CD4-positive, alpha-beta T cell treated with Interleukin-6 for 4 hours (primary cell): Measurements from ENCODE around the gene ANKS4B.
"Not testable (repeated sequence)": the region's sequence is repeated elsewhere in the genome, so short reads cannot be mapped to it uniquely, and the experiment has no call there.

Experiments used
- DNase-seq: peaks from one replicate; pipeline ENCODE4 v3.0.0-alpha.2; 2020; ENCODE audit warnings: mixed read lengths

Gene ANKS4B, protein sequence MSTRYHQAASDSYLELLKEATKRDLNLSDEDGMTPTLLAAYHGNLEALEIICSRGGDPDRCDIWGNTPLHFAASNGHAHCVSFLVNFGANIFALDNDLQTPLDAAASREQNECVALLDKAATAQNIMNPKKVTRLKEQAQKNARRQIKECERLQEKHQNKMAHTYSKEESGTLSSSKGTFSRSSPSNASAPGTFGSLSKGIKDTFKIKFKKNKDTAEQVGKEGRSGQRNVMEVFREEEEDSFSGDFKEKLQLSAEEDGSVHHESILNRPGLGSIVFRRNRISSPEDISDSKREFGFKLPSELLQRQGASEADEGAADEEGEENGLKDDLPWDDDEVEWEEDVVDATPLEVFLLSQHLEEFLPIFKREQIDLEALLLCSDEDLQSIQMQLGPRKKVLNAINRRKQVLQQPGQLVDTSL

DNA sequence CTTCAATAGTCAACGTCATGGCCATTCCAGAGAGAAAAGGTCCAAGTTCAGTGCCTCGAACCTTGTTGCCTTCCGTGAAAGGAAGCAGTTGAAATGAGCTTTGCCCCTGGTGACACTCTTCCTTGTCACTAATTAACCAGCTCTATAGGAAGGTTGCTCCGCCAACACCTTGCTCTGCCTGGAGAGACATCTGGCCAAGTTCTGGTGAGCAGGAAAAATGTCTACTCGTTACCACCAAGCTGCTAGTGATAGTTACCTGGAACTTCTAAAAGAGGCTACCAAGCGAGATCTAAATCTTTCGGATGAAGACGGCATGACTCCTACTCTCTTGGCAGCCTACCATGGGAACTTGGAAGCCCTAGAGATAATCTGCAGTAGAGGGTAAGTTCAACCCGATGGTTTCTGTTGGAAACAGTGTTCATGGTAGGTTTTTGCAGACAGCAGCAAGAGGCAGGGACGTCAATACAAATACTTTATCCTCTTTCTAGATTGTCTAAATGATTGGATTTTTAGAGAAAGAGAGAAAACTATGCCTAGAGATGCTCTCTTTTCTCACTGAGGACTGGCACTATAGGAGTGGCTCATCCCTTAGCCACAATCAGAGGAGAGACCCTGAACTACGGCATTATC lies at the start of gene ANKS4B:
ANKS4B (plus strand) TSS at position 179 of the 630 bp plus-strand sequence; CDS start at position 218, 39 bp downstream.
- no peak for DNase-seq

DNA sequence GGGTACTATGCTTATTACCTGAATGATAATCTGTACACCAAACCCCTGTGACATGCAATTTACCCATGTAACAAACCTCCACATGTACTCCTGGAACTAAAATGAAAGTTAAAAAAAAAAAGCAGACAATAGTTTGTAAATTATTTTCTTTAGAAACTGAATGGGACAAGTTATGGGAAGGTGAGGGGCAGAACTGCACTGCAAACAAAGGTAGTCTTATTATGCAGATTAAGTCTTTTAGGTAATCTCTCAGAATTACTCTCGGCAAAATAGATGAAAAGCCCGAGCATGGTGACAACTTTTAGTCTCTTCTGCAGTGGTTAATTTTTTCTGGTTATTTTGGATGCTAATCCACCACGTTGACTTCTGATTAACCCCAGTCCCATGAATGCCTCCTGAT lies 49.5 kb upstream of the ANKS4B start:
- no peak for DNase-seq

DNA sequence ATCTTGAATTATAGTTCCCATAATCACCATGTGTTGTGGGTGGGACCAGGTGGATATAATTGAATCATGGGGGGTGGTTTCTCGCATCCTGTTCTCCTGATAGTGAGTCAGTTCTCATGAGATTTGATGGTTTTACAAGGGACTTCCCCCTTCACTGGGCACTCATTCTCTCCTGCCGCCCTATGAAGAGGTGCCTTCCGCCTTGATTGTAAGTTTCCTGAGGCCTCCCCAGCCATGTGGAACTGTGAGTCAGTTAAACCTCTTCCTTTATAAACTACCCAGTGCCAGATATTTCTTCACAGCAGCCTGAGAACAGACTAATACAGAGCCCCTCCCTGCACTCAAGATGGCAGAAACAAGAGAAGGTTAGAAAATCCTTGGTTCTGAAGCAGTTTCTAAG lies 48.7 kb upstream of the ANKS4B start:
- DNase-seq, result no peak

DNA sequence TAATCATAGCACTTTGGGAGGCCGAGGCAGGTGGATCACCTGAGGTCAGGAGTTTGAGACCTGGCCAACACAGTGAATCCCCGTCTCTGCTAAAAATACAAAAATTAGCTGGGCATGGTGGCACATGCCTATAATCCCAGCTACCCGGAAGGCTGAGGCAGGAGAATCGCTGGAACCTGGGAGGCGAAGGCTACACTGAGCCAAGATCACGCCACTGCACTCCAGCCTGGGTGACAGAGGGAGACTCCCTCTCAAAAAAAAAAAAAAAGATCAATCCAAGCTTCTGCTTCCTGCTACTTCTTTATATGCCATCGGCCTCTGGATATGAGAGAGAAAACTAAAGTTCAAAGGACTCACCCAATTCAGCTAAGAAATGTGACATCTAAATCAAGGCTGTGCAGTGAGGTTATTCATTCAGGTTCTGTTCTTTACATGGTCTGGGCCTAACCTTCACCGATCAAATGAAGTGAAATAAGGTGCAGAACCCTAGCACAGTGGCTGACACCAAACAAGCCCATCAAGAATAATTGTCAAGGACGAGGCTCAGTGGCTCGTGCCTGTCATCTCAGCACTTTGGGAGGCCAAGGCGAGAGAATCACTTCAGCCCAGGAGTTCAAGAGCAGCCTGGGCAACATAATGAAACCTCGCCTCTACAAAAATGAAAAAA lies 47.7 kb upstream of the ANKS4B start:
- DNase-seq, result no peak

DNA sequence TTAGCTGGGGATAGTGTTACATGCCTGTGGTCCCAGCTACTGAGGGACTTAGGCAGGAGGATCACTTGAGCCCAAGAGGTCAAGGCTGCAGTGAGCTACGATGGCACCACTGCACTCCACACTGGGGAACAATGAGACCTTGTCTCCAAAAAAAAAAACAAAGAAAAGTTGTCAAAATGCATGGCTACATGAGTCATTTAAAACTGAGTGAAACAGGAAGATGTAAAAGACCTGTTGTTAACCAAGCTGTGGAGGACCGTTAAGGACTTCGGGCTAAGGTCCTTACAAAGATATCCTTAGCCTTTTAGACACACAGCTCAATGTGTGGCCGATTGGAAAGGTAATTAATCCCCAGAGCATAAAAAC lies 47.2 kb upstream of the ANKS4B start:
- DNase-seq, result no peak

DNA sequence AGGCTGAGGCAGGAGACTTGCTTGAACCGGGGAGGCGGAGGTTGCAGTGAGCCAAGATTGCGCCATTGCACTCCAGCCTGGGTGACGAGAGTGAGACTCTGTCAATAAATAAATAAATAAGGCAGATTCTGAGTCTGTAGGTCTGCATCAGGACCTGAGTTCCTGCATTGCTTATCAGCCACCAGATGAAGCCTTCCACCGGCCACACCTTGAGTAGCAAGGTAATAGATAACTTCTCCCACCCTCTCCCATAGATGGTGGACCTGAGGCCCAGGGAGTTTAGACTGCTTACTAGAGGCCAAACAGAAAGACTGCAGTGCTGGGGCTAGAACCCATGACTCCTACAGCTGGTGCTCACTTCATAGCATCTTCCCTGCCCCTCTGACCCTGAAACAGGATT lies 44.2 kb upstream of the ANKS4B start:
- no peak for DNase-seq

DNA sequence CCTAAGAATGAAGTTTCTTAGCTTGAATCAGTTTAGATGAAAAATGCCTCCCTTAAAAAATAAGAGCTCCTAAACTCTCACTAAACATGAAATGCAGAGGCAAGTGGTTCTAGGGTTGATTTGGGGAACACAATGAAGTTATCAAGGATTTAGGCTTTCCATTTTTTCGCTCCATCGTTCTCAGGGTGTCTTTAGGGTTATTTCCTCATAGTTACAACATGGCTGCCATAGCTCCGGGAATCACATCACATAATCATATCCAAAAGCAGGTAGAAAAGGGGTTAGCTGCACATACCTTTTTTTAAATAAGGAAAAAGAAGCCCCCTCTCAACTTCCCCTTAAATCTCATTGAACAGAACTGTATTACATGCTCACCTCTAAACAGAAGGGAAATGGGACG lies 43.5 kb upstream of the ANKS4B start:
- no peak for DNase-seq

DNA sequence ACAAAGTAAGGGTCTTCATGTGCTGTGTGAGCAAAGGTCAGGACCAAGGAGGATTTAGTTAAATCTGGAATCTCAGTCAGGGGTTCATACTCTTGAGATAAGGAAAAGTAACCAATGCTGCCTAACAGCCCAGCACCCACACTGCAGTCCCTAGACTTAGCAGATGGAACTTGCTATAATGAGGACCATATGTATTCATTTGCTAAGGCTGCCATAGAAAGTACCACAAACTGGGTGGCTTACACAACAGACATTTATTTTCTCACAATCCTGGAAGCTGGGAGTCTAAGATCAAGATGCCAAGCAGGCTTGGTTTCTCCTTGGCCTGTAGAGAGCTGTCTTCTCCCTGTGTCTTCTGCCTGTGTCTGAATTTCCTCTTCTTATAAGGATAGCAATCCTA lies 42.9 kb upstream of the ANKS4B start:
- DNase-seq, result no peak

DNA sequence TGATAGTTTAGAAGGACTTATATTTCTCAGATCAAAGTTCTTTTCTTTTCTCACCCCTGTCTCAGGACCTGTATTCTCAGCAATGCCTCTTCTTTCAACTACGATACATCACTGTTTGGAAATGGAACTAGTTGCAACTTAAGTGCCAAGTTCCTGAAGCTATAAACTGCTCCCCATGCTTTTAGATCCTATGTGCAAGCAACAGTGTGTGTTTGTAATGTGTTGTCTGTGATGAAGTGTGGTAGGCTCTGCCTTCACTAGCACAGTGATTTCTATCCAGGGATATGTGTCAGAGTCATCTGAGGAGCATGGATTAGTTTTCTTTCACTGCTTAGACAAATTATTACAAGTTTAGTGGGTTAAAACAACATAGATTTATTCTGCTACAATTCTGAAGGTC lies 40.5 kb upstream of the ANKS4B start:
- DNase-seq, result no peak

DNA sequence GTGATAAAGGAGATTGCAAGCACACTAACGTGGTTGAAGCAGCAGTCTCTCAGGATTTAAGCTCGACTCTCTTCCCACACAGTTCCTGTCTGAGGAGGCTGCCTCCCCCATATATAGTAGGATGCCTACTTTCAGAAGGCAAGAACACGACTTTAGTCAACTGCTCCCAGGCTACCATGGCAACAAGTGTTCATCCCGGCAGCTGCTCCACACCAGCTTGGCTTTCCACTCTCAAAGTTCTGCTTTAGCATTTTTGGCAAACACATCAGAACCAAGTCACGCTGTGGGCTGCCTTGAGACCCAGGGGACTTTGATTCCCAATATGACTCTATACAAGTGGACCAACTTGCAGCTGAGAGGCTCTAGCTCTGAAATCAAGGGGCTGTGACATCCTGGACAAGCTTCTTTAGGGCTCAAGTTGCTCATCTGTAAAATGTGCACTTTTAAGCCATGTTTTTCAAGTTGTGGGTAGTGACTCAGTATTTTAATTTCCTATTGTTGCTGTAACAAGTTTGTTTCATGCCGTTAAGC lies 38.7 kb upstream of the ANKS4B start:
- no peak for DNase-seq

DNA sequence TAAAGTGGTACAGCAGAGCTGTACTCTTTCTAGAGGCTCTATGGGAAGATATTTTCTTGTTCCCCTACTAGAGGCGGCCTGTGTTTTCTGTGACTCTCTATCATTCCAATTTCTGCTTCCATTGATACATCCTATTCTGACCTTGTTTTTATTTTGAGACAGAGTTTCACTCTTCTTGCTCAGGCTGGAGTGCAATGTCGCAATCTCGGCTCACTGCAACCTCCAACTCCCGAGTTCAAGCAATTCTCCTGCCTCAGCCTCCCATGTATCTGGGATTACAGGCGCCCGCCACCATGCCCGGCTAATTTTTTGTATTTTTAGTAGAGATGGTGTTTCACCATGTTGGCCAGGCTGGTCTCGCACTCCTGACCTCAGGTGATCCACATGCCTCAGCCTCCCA lies 38.2 kb upstream of the ANKS4B start:
- not testable (repeated sequence) for DNase-seq

DNA sequence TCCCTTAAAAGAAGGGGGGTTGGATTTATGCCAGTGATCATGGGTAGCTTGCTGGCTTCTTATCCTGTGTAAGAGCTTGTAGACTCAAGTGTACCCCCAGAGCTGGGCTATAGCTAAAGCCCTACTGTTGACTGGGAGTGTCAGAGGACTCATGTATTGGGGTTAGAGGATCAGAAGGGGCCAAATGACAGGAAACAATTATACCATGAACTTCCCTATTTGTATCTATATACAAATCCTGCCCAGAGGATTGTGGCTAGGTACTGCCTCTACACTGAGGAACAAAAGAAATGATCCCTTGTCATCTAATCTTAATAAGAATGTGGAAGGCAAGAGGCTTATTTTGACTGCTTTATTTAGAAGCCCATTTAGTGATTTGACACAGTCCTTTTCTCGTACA lies 36.4 kb upstream of the ANKS4B start:
- no peak for DNase-seq

DNA sequence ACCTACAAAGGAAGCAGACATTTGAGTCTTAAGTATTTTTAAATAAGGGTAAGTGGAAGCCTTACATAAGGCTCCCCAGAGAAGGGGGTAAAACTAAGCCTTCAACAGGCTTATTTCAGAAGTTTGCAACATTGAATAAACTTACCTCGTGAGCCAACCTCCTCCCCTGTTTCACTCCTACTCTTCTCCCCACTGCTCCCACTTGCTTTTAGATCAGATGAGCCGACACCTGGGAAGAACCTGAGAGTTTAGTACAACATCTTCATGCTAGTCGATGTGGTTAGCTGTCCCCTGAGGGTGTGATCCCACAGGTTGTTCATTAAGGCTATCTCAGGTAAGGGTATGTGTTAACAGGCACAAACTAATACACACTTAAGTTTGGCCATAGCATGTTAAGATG lies 35.9 kb upstream of the ANKS4B start:
- DNase-seq, result no peak

DNA sequence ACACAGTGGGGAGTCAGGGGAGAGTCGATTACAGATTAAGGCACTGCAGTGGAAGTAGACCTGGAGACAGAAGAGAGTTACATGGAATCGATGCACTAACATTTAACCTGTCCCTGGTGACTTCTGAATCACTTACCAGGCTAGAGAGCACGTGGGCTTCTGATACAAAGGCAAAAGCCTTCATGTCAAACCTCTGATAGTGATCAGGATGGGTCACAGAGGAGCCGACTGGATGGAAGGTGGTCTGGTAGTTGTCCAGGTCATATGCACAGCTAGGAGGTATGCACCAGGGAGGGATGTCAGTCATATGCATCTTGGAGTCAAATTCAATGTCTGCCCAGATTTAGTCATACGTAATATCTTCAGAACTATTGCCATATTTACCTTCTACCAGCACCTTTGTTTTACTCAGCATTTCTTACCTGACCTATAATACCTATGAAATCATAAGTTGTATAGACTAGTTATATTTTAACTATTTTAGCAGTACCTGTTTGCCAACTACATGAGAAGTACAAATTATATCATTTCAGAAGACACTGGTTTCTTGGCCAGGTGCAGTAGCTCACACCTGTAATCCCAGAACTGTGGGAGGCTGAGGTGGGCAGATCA lies 33.8 kb upstream of the ANKS4B start:
- DNase-seq, result no peak

DNA sequence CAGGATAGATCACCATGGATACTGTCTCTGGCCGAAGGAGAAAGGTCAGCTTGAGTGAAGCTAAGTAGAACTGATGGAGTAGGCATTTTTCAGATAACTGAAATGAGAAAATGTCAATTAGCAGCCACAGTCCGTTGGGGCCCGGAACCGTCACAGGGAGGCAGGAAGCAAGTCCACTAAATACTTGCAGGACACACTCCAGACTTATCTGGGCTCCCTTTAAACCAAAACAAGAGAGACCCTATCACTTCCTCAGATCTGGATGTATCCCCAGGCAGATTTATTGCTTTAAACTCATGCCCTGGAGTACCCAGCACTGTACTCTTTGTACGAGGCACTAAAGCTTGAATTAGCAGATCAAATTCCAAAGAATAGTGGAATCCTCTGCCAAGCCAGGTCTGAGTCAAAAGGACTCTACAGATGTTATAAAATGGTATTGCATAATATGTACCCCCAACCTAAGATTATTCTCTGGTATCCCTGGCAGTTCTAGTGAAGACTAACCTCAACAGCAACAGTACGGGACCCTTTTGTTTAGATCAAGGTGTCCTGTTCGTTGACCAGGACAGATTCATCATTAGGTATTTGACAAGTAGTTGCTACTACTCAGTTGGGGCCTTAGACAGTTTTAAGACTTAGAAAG lies 30.2 kb upstream of the ANKS4B start:
- DNase-seq, result no peak

DNA sequence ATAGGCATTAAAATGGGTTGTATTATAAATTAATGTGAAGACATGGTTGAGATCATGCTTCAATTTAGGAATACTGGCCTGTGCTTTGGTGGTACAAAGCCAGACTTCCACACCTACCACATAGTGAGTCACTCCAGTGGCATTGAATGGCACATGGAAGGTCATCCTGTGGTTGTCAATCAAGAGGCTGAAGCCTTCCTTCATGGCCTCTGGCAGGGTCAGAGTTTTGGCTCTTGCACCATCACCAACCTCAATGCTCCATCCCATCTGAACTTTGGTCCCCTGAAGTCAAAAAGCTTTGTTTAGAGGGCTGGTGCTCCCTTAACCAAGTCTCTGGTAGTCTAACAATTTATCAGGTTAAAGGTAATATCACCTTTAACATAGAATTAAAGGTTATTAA lies 28.2 kb upstream of the ANKS4B start:
- no peak for DNase-seq

DNA sequence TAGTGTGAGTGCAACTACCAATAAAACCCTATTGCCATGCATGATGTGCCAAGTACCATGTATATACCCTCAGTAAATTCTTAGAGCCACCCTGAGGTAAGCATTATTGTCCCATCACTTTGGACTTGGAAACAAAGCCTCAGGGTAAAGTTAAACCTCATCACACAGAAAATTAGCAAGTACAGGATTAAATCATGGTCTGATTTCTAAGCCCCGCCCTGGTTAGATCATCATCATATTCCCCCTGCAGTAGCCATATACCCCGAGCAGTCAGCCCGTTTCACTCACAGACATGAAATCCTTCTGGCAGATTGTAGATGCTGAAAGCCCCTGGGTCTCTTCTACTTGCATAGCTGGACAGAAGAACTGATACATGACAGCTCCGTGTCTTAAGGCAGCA lies 26.9 kb upstream of the ANKS4B start:
- DNase-seq, result no peak

DNA sequence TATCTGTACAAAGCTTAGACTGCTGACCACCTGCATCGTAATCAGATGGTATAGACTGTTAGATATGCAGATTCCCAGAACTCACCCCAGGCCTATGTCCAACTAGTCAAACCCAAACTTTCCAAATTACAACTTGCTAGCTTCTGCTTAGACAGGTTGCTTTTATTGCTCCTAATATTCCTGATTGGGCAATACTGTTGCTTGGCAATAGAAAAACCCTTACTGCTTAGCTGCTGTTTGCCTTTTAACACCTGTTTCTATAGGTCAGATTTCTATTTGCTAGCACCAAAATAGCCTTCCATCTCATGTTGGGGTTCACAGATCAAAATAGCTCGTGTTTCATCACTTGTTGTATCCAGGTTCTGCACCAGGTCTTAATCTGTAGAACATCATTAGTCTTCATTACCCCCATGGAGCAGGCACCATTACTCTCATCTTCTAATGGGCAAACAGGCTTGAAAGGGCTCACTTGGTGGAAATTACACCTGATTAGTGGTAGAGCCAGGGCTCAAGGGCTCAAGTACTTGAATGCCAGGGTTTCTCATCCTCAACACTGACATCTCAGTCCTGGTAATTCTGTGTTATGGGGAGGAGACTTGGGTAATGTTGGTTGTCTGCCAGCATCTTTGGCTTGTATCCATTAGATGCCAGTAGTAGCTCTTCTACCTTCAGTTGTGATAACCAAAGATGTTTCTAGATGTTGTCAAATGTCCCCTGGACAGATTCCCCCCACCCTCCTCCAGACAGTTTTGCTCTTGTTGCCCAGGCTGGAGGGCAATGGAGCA lies 24.9 kb upstream of the ANKS4B start:
- no peak for DNase-seq

DNA sequence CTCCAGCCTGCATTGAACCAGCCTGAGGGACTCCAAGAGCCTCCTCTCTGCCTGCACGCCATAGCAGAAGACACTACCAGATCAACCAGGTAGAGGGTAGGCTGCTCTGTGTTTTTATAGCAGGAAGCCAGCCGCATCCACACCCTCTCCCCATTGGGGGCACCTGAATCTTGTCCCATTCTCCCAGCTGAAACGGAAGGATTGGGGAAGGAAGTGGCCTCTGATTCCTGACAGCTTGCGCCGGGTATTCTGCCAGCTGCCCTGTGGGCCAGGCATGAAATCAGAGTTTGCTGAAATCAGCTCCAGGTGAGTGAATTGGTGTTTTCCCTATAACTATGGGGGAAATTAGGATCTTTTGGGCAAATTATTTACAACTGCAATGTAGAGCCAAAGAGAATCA lies 22.0 kb upstream of the ANKS4B start, which contains the start of gene ZP2:
ZP2 (minus strand) TSS at position 89 of the 400 bp plus-strand sequence; CDS start at position 62, 27 bp downstream.
- DNase-seq, result no peak

DNA sequence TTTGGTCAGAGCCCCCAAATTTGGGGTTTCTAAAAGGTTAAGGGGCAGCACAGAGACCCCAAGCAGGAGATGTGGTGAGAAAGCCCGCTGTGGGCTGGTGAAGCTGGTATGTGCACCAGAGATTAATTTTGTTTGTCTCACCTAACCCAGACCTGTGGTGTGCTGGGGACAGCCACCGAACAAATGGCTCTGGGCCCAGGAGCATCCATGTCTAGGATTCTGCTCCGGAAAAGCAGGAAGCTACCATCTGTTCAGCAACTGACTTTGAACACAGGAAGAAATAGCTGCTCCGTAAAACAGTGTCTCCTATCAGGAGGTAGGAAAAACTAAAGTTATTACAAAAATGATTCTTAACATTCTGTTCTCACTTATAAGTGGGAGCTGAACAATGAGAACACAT lies 19.4 kb upstream of the ANKS4B start:
- DNase-seq, result no peak

DNA sequence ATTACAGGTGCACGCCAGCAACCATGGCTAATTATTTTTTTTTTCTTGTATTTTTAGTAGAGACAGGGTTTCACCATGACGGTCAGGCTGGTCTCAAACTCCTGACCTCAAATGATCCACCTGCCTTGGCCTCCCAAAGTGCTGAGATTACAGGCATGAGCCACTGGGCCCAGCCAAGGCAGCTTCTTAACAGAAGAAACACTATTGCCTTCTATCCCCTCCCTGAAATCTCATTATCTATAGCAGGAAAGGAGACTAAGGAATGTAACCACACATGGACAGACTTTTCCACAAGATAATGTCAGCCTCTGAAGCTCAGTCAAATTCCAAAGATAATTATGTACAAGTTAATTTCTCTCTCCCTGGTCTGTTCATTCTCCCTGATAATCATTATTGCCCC lies 16.4 kb upstream of the ANKS4B start:
- DNase-seq, result no peak

DNA sequence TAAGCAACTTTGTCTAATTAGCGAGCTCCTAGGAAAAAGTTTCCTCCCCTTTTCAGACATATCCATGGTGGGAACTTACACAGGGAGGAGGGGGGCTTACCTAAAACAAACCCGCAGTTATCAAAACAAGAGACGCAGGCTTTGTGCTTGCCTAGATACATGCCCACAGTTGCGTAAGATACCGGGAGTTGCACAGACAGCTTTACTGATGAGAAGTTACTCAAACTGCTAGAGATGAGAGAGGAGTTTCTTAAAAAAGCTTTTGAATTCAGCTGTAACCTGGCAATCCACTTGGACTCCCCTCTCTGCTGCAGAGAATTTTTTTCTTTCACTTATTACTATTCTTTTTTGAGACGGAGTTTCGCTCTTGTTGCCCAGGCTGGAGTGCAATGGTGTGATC lies 15.3 kb upstream of the ANKS4B start:
- no peak for DNase-seq
